ENCODE results near the gene RAD18.
A peak's percentile ranks its signal among the peaks of the same experiment; 100 is the strongest.

The RAD18 gene

GRCh38 chr3:8988384-8988655 is 25.0 kb upstream of the RAD18 start:
- Histone ChIP-seq H3K27ac (no peak overlapping the region), H3K36me3 (peaks cover 0 to 21% (median 0%) of the 10 kb centered on the region in 11 experiments; a peak in 1 of 22 replicates)

GRCh38 chr3:8987645-8988383 is 24.5 kb upstream of the RAD18 start:
- peaks cover 0 to 16% (median 0%) of the 10 kb centered on the region in 11 experiments; a peak in 1 of 22 replicates for H3K36me3 ChIP-seq
- H3K9me3 ChIP-seq (replicated peaks in 1 of 11) = no peaks in the 10 kb centered on the region; a peak in 1 of 22 replicates
- H4K20me1 ChIP-seq = no peaks in the 10 kb centered on the region
- no peak overlapping the region for H3K4me3 ChIP-seq
- no peak for TF ChIP-seq Cebpa-rat (IDR thresholded peaks at IDR 0.05)
- no peaks in the 10 kb centered on the region for H3K27me3 ChIP-seq
- H3K9ac ChIP-seq = no peak overlapping the region
- no peak overlapping the region for H3K27ac ChIP-seq
- H3K4me2 ChIP-seq = peak overlapping the region in 2 of 11 experiments; percentile 43 to 60; a peak in 4 of 22 replicates
- H3K4me1 ChIP-seq = peaks cover 10 to 19% (median 15%) of the 10 kb centered on the region in 10 experiments

More at GRCh38 chr3:8988384-8988655, 25.0 kb upstream of the RAD18 start:
- Histone ChIP-seq H3K27me3 (no peaks in the 10 kb centered on the region), H3K4me1 (peaks cover 5 to 18% (median 12%) of the 10 kb centered on the region in 10 experiments; a peak in 18 of 20 replicates), H3K9ac (no peak overlapping the region), H3K4me3 (no peak overlapping the region), H3K9me3 (replicated peaks in 1 of 11) (no peaks in the 10 kb centered on the region; a peak in 1 of 22 replicates), H4K20me1 (no peaks in the 10 kb centered on the region), H3K4me2 (no peak overlapping the region)
- TF ChIP-seq Cebpa-rat (IDR thresholded peaks at IDR 0.05) = no peak

DNA sequence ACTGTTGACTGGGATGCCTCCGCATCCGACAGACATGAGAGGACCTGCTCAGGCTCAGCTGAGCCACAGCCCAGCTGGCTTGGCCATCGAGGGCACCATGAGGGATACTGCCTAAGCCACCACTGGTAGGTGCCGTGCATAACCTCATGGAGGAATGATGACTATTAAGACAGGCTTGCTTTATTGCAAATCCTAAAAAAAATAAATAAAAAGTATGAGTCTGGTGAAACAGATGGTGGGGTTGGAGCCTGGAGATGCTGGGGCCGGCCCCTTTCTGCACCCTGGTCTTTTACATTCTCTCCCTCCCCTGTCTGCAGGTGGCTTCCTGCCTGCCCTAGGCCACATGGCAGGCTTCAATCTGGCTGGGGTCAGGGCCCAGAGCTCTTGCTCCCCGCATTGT is 24.0 kb upstream of the RAD18 start:
- Histone ChIP-seq H3K9ac (no peak overlapping the region), H3K4me3 (no peak overlapping the region), H3K36me3 (peaks cover 0 to 11% (median 0%) of the 10 kb centered on the region in 11 experiments; a peak in 1 of 22 replicates), H3K4me2 (peak overlapping the region in 1 of 11 experiments; percentile 60; a peak in 2 of 22 replicates), H4K20me1 (no peaks in the 10 kb centered on the region), H3K4me1 (peaks cover 15 to 24% (median 21%) of the 10 kb centered on the region in 10 experiments), H3K9me3 (replicated peaks in 1 of 11) (no peaks in the 10 kb centered on the region; a peak in 1 of 22 replicates), H3K27ac (no peak overlapping the region), H3K27me3 (no peaks in the 10 kb centered on the region)
- no peak for TF ChIP-seq Cebpa-rat (IDR thresholded peaks at IDR 0.05)

DNA sequence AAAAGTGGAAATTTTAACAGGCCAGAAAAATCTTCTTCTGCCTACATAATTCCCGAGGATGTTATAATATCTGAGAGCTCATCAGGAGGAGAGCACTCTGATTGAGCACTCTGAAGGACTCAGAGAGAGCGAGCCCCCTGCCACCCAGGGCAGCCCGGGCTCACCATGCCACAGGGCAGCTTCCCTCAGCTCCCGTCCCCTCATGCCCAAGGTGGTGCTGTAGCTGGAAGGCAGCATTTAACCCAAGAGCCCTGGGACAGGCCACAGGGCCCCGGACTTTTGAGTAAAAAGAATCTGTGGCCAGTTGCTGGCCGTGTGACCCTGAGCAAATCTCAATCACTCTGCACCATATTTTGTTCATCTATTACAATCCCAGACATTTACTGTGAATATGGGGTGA is 23.5 kb upstream of the RAD18 start:
- H3K27me3 ChIP-seq = no peaks in the 10 kb centered on the region
- TF ChIP-seq Cebpa-rat (IDR thresholded peaks at IDR 0.05) = no peak
- peaks cover 15 to 28% (median 25%) of the 10 kb centered on the region in 10 experiments for H3K4me1 ChIP-seq
- no peak overlapping the region for H3K9ac ChIP-seq
- H4K20me1 ChIP-seq = no peaks in the 10 kb centered on the region
- H3K27ac ChIP-seq = no peak overlapping the region
- H3K4me3 ChIP-seq = no peak overlapping the region
- H3K9me3 ChIP-seq (replicated peaks in 1 of 11) = no peaks in the 10 kb centered on the region; a peak in 1 of 22 replicates
- H3K4me2 ChIP-seq = no peak overlapping the region
- H3K36me3 ChIP-seq = peaks cover 0 to 9% (median 0%) of the 10 kb centered on the region in 11 experiments; a peak in 1 of 22 replicates

- no peaks in the 10 kb centered on the region for H4K20me1 ChIP-seq
- 0 out of 22 replicates have a peak, but pooled peaks cover 0 to 5% (median 0%) of the 10 kb centered on the region in 11 experiments for H3K36me3 ChIP-seq
- no peaks in the 10 kb centered on the region; a peak in 1 of 22 replicates for H3K9me3 ChIP-seq (replicated peaks in 1 of 11)
- no peak overlapping the region for H3K27ac ChIP-seq
- H3K4me1 ChIP-seq = peaks cover 15 to 37% (median 31%) of the 10 kb centered on the region in 10 experiments
- no peaks in the 10 kb centered on the region for H3K27me3 ChIP-seq
- no peak for TF ChIP-seq Cebpa-rat (IDR thresholded peaks at IDR 0.05)
- H3K4me2 ChIP-seq = no peak overlapping the region
- H3K4me3 ChIP-seq = no peak overlapping the region
- H3K9ac ChIP-seq = no peak overlapping the region
These were observed 22.6 kb upstream of the RAD18 start for GRCh38 chr3:8985876-8986275.

DNA sequence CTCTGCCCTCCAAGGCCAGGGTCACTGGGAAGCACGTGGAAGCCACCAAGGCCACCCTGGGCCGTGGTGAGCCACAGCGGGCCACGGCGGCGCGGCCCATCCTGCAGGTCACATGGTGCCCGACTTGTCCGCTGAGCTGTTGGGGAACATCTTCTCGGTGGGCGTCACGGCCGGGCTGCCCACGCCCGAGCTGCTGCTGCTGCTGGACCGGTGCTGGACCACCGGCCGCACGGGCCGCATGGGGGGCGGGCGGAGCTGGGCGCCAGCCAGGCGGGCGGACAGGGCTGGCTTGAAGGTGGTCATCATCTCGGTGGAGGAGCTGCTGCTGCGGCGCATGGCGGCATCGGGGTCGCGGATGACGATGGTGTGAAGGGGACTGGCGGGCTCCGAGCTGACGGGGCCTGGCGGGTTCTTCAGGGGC is 22.1 kb upstream of the RAD18 start:
- Histone ChIP-seq H4K20me1 (no peaks in the 10 kb centered on the region), H3K27me3 (no peaks in the 10 kb centered on the region), H3K27ac (no peak overlapping the region), H3K9ac (no peak overlapping the region), H3K36me3 (0 out of 22 replicates have a peak, but pooled peaks cover 0 to 5% (median 0%) of the 10 kb centered on the region in 11 experiments), H3K4me3 (no peak overlapping the region), H3K4me2 (no peak overlapping the region), H3K4me1 (peaks cover 15 to 41% (median 32%) of the 10 kb centered on the region in 10 experiments), H3K9me3 (replicated peaks in 1 of 11) (no peaks in the 10 kb centered on the region; a peak in 1 of 22 replicates)
- no peak for TF ChIP-seq Cebpa-rat (IDR thresholded peaks at IDR 0.05)

GRCh38 chr3:8984526-8984925 is 21.3 kb upstream of the RAD18 start:
- Histone ChIP-seq H3K27ac (0 out of 22 replicates have a peak overlapping the region, but pooled peaks of 1 of the 11 experiments have one; percentile 5), H3K9me3 (replicated peaks in 1 of 11) (peaks cover 0 to 8% (median 3%) of the 10 kb centered on the region in 11 experiments; a peak in 15 of 22 replicates), H3K4me1 (peaks cover 14 to 46% (median 34%) of the 10 kb centered on the region in 10 experiments), H3K4me2 (no peak overlapping the region), H4K20me1 (no peaks in the 10 kb centered on the region), H3K36me3 (0 out of 22 replicates have a peak, but pooled peaks cover 0 to 2% (median 0%) of the 10 kb centered on the region in 11 experiments), H3K4me3 (no peak overlapping the region), H3K27me3 (no peaks in the 10 kb centered on the region), H3K9ac (no peak overlapping the region)
- TF ChIP-seq Cebpa-rat (IDR thresholded peaks at IDR 0.05) = no peak

- H3K4me3 ChIP-seq = no peak overlapping the region
- H3K4me1 ChIP-seq = peaks cover 14 to 46% (median 34%) of the 10 kb centered on the region in 10 experiments
- TF ChIP-seq Cebpa-rat (IDR thresholded peaks at IDR 0.05) = no peak
- H3K36me3 ChIP-seq = 0 out of 22 replicates have a peak, but pooled peaks cover 0 to 6% (median 0%) of the 10 kb centered on the region in 11 experiments
- H3K27ac ChIP-seq = no peak overlapping the region; a peak in 1 of 22 replicates
- H3K9ac ChIP-seq = no peak overlapping the region
- peaks cover 0 to 12% (median 8%) of the 10 kb centered on the region in 11 experiments; a peak in 15 of 22 replicates for H3K9me3 ChIP-seq (replicated peaks in 1 of 11)
- peak overlapping the region in 2 of 11 experiments; percentile 57 to 68; a peak in 1 of 22 replicates for H3K4me2 ChIP-seq
- H3K27me3 ChIP-seq = no peaks in the 10 kb centered on the region
- H4K20me1 ChIP-seq = no peaks in the 10 kb centered on the region
These were observed 20.8 kb upstream of the RAD18 start for GRCh38 chr3:8984081-8984480.

DNA sequence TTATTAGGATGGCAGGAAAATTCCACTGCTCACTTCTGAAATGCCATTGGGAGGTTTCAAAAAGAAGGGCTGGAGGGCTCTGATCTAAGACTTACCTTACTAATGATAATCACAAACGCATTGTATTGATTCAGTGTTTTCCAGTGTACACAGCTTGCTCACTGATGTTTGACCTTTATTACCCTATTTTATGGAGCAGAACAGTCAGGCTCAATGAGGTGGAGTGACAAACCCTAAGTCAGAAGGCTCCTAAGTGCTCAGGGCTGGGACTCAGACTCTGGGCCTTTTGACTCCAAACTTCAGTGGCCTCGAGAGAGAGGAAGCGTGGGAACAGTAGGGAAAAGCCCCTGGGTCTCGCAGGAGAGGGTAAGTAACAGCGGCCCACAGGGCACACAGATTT is 20.3 kb upstream of the RAD18 start:
- Histone ChIP-seq H3K27ac (peak overlapping the region in 2 of 11 experiments; percentile 67 to 69; a peak in 3 of 22 replicates), H4K20me1 (no peaks in the 10 kb centered on the region), H3K4me1 (peaks cover 14 to 46% (median 34%) of the 10 kb centered on the region in 10 experiments), H3K36me3 (0 out of 22 replicates have a peak, but pooled peaks cover 0 to 6% (median 0%) of the 10 kb centered on the region in 11 experiments), H3K4me3 (no peak overlapping the region), H3K4me2 (peak overlapping the region in 3 of 11 experiments; percentile 57 to 68 (median 58); a peak in 5 of 22 replicates), H3K9me3 (replicated peaks in 1 of 11) (peaks cover 0 to 17% (median 8%) of the 10 kb centered on the region in 11 experiments; a peak in 15 of 22 replicates), H3K9ac (no peak overlapping the region), H3K27me3 (no peaks in the 10 kb centered on the region)
- TF ChIP-seq Cebpa-rat (IDR thresholded peaks at IDR 0.05) = no peak

Data from BLaER1 treated with 17β-estradiol and CSF1 and Interleukin-3, amounts not matched to agents 10 nM and 100 nM (cell line).